AG04449 (cell line): ENCODE measurements around the gene KLHL29.
A peak's percentile ranks its signal among the peaks of the same experiment; 100 is the strongest.

Source experiments
- CTCF ChIA-PET: fragments of 350-600 bp; formaldehyde crosslinking; extraction: SDS; loops from one replicate; lab custom pipeline; 2021; ENCODE audit warnings: antibody characterized with exemption; lab: Yijun Ruan, JAX
- POLR2A ChIA-PET: fragments of 400-600, 350-600 bp; formaldehyde crosslinking; extraction: SDS; loops from one replicate; lab custom pipeline; 2020; ENCODE audit warnings: antibody characterized with exemption, inconsistent platforms; lab: Yijun Ruan, JAX
- DNase-seq: peaks from one replicate; pipeline ENCODE4 v3.0.0-alpha.2; 2010; ENCODE audit warnings: low read depth, low spot score
- H3K4me3 ChIP-seq: 2 replicates; pipeline ENCODE4 v1.5.1; 2011; ENCODE audit warnings: low read depth, mild to moderate bottlenecking, control low read depth, low read length
- TF ChIP-seq, protein P1 (sequence below): IDR thresholded peaks from one replicate; pipeline ENCODE4 v1.5.1; 2011; ENCODE audit warnings: mild to moderate bottlenecking, moderate library complexity, low read length, control low read depth, inconsistent platforms; ENCODE audit not compliant: insufficient read depth; ENCODE audit errors: missing control alignments

KLHL29 gene

GRCh38 chr2:23649303-23649702 lies 264.3 kb downstream of the KLHL29 start:
- CTCF ChIA-PET, result no interaction called here
- TF ChIP-seq, protein P1, sequence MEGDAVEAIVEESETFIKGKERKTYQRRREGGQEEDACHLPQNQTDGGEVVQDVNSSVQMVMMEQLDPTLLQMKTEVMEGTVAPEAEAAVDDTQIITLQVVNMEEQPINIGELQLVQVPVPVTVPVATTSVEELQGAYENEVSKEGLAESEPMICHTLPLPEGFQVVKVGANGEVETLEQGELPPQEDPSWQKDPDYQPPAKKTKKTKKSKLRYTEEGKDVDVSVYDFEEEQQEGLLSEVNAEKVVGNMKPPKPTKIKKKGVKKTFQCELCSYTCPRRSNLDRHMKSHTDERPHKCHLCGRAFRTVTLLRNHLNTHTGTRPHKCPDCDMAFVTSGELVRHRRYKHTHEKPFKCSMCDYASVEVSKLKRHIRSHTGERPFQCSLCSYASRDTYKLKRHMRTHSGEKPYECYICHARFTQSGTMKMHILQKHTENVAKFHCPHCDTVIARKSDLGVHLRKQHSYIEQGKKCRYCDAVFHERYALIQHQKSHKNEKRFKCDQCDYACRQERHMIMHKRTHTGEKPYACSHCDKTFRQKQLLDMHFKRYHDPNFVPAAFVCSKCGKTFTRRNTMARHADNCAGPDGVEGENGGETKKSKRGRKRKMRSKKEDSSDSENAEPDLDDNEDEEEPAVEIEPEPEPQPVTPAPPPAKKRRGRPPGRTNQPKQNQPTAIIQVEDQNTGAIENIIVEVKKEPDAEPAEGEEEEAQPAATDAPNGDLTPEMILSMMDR, result no peak

DNA sequence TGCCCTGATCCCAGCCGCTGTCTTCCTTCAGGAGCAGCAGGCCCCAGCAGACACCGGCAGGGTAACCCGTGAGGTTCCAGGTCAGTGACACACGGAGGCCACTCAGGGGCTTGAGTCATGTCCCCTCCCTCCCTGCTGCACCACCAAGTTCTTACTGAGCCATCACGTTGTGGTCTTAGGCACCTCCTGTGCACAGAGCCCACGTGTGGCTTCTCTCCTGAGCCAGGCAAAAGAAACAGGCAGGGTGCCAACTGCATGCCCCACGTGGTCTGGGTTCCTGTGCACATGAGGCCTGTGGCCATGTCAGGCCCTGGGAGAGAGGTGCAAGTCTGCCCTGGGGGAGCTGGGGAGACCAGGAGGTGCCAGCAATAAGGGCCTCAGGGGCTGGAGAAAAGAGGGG lies 264.8 kb downstream of the KLHL29 start:
- H3K4me3 ChIP-seq, result no peak overlapping the region
- TF ChIP-seq, protein P1, result no peak
- POLR2A ChIA-PET, result no interaction called here
- no peak for DNase-seq
- CTCF ChIA-PET, result no interaction called here

More at GRCh38 chr2:23649303-23649702, 264.3 kb downstream of the KLHL29 start:
- POLR2A ChIA-PET, result no interaction called here
- H3K4me3 ChIP-seq, result no peak overlapping the region
- no peak for DNase-seq

DNA sequence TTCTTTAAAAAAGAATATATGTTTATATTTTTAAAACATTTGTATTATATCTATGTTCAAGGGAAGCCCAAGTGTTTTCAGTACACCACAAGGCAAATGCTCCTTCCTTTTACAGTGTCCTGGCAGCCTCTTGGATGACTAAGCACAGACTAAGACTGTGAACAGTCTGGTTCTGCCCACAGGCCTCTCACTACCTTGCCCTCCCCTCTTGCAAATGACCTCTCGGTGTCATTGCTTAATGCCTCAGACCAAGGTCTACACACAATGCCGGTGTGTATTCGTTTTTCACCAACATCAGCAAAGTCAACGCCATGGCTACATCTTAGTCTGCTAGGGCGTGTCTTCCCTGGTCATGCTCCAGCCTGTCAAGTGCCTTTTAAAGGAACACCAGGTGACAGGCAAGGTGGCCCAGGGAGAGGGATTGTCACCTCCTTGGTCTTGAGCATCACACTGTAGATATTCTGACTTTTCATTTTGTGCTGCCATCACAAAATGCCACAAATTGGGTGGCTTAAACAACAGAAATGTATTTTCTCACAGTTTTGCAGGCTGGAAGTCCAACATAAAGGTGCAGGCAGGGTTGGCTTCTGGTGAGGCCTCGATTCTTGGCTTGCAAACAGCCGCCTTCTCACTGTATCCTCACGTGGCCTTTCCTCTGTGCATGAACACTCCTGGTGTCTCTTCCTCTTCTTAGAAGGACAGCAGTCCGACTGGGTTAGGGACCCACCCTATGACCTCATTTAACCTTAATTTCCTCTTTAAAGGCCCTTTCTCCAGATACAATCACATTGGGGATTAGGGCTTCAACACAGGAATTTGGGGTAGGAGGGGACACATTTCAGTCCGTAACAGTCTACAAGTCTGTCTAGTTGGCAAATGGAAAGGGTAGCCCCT lies 266.5 kb downstream of the KLHL29 start:
- no peak overlapping the region for H3K4me3 ChIP-seq
- peak; percentile 58 for DNase-seq
- CTCF ChIA-PET, result no interaction called here
- POLR2A ChIA-PET, result no interaction called here
- TF ChIP-seq, protein P1, result no peak

- POLR2A ChIA-PET, result no interaction called here
- TF ChIP-seq, protein P1, result no peak
- no peak for DNase-seq
- CTCF ChIA-PET, result no interaction called here
- no peak overlapping the region for H3K4me3 ChIP-seq
These were observed 268.3 kb downstream of the KLHL29 start for GRCh38 chr2:23653326-23653725.

DNA sequence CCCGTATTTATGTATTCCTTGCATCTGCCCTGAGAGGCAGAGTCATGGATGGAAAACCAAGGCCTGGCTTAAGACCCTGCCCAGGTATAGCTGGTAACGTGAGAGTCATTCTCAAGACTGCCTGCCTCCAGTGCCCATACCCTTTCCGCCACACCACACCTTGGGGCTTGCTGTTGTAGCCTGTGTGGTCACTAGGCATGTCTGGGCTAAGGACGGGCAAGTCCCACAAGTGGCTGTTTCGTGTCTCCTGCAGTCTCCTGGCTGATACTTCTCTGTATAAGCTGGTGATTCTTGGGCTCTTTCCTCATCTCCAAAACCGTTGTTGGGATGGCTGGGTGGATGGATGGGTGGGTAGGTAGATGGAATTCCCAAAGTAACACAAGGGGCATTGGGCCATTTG lies 269.8 kb downstream of the KLHL29 start:
- TF ChIP-seq, protein P1, result no peak
- H3K4me3 ChIP-seq, result no peak overlapping the region
- DNase-seq, result no peak
- CTCF ChIA-PET, result interaction anchor here (1.9 kb wide), 1 partner anchor 10 kb away, joined by 12 read pairs; no protein-coding TSS in a partner anchor
- POLR2A ChIA-PET, result no interaction called here

DNA sequence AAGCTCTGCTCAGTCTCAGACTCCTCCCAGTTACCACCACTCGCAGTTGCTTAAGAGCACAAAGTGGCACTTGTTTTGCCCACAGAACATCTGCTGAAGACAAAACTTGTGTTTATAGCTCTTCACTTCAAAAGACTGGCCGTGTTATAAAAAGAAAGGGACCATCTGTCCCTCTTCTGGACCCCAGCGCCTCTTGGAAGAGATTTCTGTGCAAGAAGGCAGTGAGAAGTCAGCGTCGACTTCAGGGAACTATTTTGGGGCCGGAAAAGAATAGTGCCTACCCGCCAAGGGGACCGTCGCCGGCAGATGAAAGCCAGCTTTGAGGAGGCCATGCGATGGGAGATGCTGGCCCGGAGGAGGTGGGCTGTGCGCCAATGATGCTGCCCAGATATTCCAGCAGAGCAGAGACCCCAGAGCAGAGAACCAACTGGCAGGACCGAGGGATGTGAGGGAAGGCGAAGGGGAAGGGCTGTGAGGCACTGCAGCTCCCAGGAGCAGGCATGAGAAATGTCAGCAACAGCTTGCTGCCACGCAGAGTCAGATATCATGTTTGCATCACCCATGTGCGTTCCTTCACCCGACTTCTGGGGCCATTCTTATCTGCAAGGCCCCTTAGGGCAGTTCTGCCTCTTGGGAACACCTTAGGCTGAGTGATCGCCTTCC lies 271.1 kb downstream of the KLHL29 start:
- no peak overlapping the region for H3K4me3 ChIP-seq
- no peak for DNase-seq
- ChIA-PET POLR2A (no interaction called here), CTCF (interaction anchor here (0.7 to 1.9 kb wide), 3 partner anchors 9 to 39 kb away, joined by 3 to 12 read pairs (median 4); no protein-coding TSS in a partner anchor)
- TF ChIP-seq, protein P1, result no peak
